Left cardiac atrium (tissue), 4 donors: Measurements from ENCODE around the gene KLHL2. TPM values are rescaled to one million over a fixed set of nuclear protein-coding genes. Genes with fewer than 3 reads are reported as not detected.
"Not testable (repeated sequence)": the region's sequence is repeated elsewhere in the genome, so short reads cannot be mapped to it uniquely, and the experiment has no call there.

Source experiments
- ATAC-seq, 2 donors: fragments of 200-7000 bp; cut with Tn5 transposase; one replicate each; pipeline ENCODE4 v1.9.1; 2020; ENCODE audit warnings: mild to moderate bottlenecking in 2 of 2, moderate library complexity in 2 of 2
- DNase-seq: peaks from one replicate; pipeline ENCODE4 v3.0.0-alpha.2; 2020
- intact Hi-C, 2 donors: fragments of 100-400 bp; cut with DNase I; formaldehyde crosslinking; loops; one replicate each; pipeline versions ENCODE4 v1.14.1 to v1.15.1; 2022 to 2023
- total RNA-seq, 2 donors: library from RNA; stranded (reverse); fragmentation: NEBNext Ultra II Directional; extraction: Animal tissue kit (Norgen Biotek cat#: 25700); gene quantifications; one replicate each; pipeline ENCODE4 v1.2.1, GENCODE V29; 2021
- donor health status: DM: no; HTN: yes; CAD: no.
- donor health status: DM: no; HTN: yes; CAD: no; lungs with severe emphysema.
- donor health status: DM: yes; HTN: yes; CAD: no.
- donor health status: Dilated cardiomyopathy.

KLHL2 gene
- total RNA-seq, 2 donors from 2014 or later, result 11.0 to 14.3 TPM

GRCh38 chr4:165221306-165221705 lies 13.9 kb downstream of the KLHL2 start:
- ATAC-seq, intact Hi-C loops, DNase-seq: not testable (repeated sequence)

- peak; percentile 71 for ATAC-seq
- intact Hi-C loops, DNase-seq: not testable (repeated sequence)
These were observed 14.8 kb downstream of the KLHL2 start for GRCh38 chr4:165221993-165222650.

GRCh38 chr4:165222651-165222994 lies 15.3 kb downstream of the KLHL2 start:
- DNase-seq, result no peak
- intact Hi-C loops, result no loop called here
- peak; percentile 84 to 92 for ATAC-seq

GRCh38 chr4:165227401-165227800 lies 20.0 kb downstream of the KLHL2 start:
- DNase-seq, ATAC-seq, intact Hi-C loops: not testable (repeated sequence)

GRCh38 chr4:165229490-165230200 lies 22.3 kb downstream of the KLHL2 start:
- ATAC-seq, intact Hi-C loops, DNase-seq: not testable (repeated sequence)

GRCh38 chr4:165232623-165233433 lies 25.5 kb downstream of the KLHL2 start:
- DNase-seq, intact Hi-C loops, ATAC-seq: not testable (repeated sequence)

GRCh38 chr4:165234766-165235165 lies 27.4 kb downstream of the KLHL2 start:
- ATAC-seq (no peak), DNase-seq (no peak)
- intact Hi-C loops, result no loop called here

- ATAC-seq, DNase-seq, intact Hi-C loops: not testable (repeated sequence)
These were observed 29.5 kb downstream of the KLHL2 start for GRCh38 chr4:165236852-165237251.

- ATAC-seq, intact Hi-C loops: not testable (repeated sequence)
These were observed 30.8 kb downstream of the KLHL2 start for GRCh38 chr4:165238041-165238640.

GRCh38 chr4:165240761-165241160 lies 33.4 kb downstream of the KLHL2 start:
- intact Hi-C loops, ATAC-seq, DNase-seq: not testable (repeated sequence)

More at GRCh38 chr4:165238041-165238640, 30.8 kb downstream of the KLHL2 start:
- DNase-seq, result not testable (repeated sequence)

GRCh38 chr4:165244148-165244547 lies 36.8 kb downstream of the KLHL2 start:
- intact Hi-C loops, DNase-seq, ATAC-seq: not testable (repeated sequence)

GRCh38 chr4:165244587-165245186 lies 37.3 kb downstream of the KLHL2 start:
- ATAC-seq, DNase-seq, intact Hi-C loops: not testable (repeated sequence)

GRCh38 chr4:165248102-165248501 lies 40.7 kb downstream of the KLHL2 start:
- peak in 1 of 2 donors; percentile 24 for ATAC-seq
- DNase-seq, result no peak
- intact Hi-C loops, result no loop called here

- intact Hi-C loops, DNase-seq: not testable (repeated sequence)
- peak in 1 of 2 donors; percentile 51 for ATAC-seq
These were observed 41.5 kb downstream of the KLHL2 start for GRCh38 chr4:165248904-165249303.

- intact Hi-C loops, ATAC-seq, DNase-seq: not testable (repeated sequence)
These were observed 47.4 kb downstream of the KLHL2 start for GRCh38 chr4:165254771-165255170.

- intact Hi-C loops, result not testable (repeated sequence)
- ATAC-seq, result peak; percentile 23 to 88
- peak; percentile 39 for DNase-seq
These were observed 48.1 kb downstream of the KLHL2 start for GRCh38 chr4:165255439-165255838.

GRCh38 chr4:165256074-165256659 lies 48.8 kb downstream of the KLHL2 start:
- intact Hi-C loops, DNase-seq: not testable (repeated sequence)
- peak; percentile 67 to 93 for ATAC-seq

GRCh38 chr4:165259776-165260175 lies 52.4 kb downstream of the KLHL2 start:
- DNase-seq, ATAC-seq, intact Hi-C loops: not testable (repeated sequence)
